Effector memory CD4-positive, alpha-beta T cell (primary cell): Measurements from ENCODE around the gene RMDN2.

ENCODE experiments used
- DNase-seq, 3 donors: peaks; one replicate each; pipeline ENCODE4 v3.0.0-alpha.2; 2020
- H3K27ac ChIP-seq: 2 replicates; pipeline ENCODE4 v1.7.0; 2013; ENCODE audit warnings: mild to moderate bottlenecking, low read length, moderate library complexity; ENCODE audit not compliant: insufficient read depth, poor library complexity, severe bottlenecking
- H3K27me3 ChIP-seq: replicated peaks from 2 replicates; pipeline ENCODE4 v1.7.0; 2013; ENCODE audit warnings: mild to moderate bottlenecking, low read length; ENCODE audit not compliant: insufficient read depth, control insufficient read depth, poor library complexity, severe bottlenecking
- H3K36me3 ChIP-seq: 2 replicates; pipeline ENCODE4 v1.7.0; 2013; ENCODE audit warnings: mild to moderate bottlenecking, low read length, moderate library complexity; ENCODE audit not compliant: control insufficient read depth, insufficient read depth
- H3K4me1 ChIP-seq: 2 replicates; pipeline ENCODE4 v1.7.0; 2013; ENCODE audit warnings: low read length, mild to moderate bottlenecking; ENCODE audit not compliant: control insufficient read depth, insufficient read depth, poor library complexity, severe bottlenecking
- H3K4me3 ChIP-seq: 2 replicates; pipeline ENCODE4 v1.7.0; 2013; ENCODE audit warnings: low read length, low read depth, mild to moderate bottlenecking; ENCODE audit not compliant: insufficient read depth, poor library complexity, severe bottlenecking
- H3K9me3 ChIP-seq: 2 replicates; pipeline ENCODE4 v1.7.0; 2013; ENCODE audit warnings: mild to moderate bottlenecking, low read length, moderate library complexity; ENCODE audit not compliant: control insufficient read depth

RMDN2 gene

DNA sequence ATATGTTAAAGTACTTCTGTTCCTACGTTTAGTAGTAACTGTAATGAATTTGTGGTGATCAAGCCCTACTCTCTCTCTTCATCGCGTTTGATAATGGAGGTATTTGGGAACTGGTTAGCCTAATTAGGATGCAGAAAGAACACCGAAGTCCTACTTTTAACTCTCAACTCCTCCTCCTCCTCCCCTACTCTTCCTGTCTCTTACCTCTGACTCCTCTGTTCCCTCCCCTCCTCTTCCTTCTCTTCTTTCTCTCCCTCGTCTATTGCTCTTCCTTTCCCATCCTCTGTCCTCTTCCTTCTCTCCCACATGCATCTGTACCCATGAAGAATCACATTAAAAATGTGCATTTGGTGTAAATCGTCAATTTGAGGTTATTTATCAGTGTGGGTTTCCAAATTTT is 57.8 kb downstream of the RMDN2 start:
- Histone ChIP-seq H3K9me3 (no peaks in the 10 kb centered on the region), H3K27me3 (no peaks in the 10 kb centered on the region), H3K27ac (no peak overlapping the region), H3K36me3 (no peaks in the 10 kb centered on the region), H3K4me3 (no peak overlapping the region), H3K4me1 (no peaks in the 10 kb centered on the region)
- no peak for DNase-seq

GRCh38 chr2:37983719-37984118 is 58.6 kb downstream of the RMDN2 start:
- Histone ChIP-seq H3K27ac (no peak overlapping the region), H3K4me1 (no peaks in the 10 kb centered on the region), H3K9me3 (no peaks in the 10 kb centered on the region), H3K27me3 (no peaks in the 10 kb centered on the region), H3K36me3 (no peaks in the 10 kb centered on the region), H3K4me3 (no peak overlapping the region)
- DNase-seq, result no peak

- H3K27me3 ChIP-seq, result no peaks in the 10 kb centered on the region
- H3K36me3 ChIP-seq, result no peaks in the 10 kb centered on the region
- H3K4me1 ChIP-seq, result no peaks in the 10 kb centered on the region
- DNase-seq, result no peak
- no peak overlapping the region for H3K27ac ChIP-seq
- H3K4me3 ChIP-seq, result no peak overlapping the region
- H3K9me3 ChIP-seq, result no peaks in the 10 kb centered on the region
Observed at GRCh38 chr2:37984176-37984575, 59.1 kb downstream of the RMDN2 start.

DNA sequence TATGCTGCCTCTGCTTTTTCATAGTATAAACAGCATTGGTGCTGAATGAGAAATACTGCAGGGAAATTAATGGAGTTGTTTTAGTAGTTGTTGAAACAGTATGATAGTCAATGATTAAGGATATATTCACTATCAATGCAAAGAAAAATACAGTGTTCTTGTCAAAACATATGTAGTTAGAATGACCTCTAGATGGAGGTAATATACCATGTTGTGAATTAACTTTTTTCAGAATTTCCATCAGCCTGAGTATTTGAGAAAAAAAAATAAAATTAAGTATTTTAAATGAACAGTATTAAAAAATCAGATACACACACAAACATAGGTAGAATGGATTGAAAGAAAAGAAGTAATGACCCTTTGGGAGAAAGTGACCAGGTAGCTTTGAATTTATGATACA is 59.5 kb downstream of the RMDN2 start:
- DNase-seq, result no peak
- Histone ChIP-seq H3K27ac (no peak overlapping the region), H3K4me1 (no peaks in the 10 kb centered on the region), H3K9me3 (no peaks in the 10 kb centered on the region), H3K27me3 (no peaks in the 10 kb centered on the region), H3K36me3 (no peaks in the 10 kb centered on the region), H3K4me3 (no peak overlapping the region)

GRCh38 chr2:37985333-37985732 is 60.2 kb downstream of the RMDN2 start:
- H3K27me3 ChIP-seq, result no peaks in the 10 kb centered on the region
- H3K9me3 ChIP-seq, result no peaks in the 10 kb centered on the region
- no peak for DNase-seq
- no peak overlapping the region for H3K4me3 ChIP-seq
- no peaks in the 10 kb centered on the region for H3K36me3 ChIP-seq
- H3K27ac ChIP-seq, result no peak overlapping the region
- no peaks in the 10 kb centered on the region for H3K4me1 ChIP-seq

DNA sequence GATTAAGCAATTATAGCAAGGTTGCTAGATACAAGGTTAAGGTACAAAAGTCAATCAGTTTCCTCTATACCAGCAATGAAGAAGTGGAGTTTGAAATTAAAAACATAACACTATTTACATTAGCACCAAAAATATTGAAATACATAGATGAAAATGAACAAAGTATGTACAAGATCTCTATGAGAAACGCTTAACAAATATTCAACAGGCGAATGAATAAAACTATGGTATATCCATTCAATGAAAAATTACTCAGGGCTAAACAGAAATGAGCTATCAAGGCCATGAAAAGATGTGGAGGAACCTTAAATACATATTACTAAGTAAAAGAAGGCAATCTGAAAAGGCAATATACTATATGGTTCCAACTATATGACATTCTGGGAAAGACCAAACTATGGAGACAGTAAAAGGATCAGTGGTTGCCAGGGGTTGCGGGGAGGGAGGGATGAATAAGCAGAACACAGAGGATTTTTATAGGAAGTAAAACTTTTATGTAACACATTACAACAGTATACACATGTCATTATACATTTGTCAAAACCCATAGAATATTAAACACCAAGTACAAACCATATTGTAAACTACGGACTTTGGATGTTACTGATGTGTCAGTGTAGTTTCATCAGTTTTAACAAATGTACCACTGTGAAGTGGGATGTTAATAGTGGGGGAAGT is 62.1 kb downstream of the RMDN2 start:
- no peak for DNase-seq
- Histone ChIP-seq H3K27me3 (no peaks in the 10 kb centered on the region), H3K4me1 (no peaks in the 10 kb centered on the region), H3K36me3 (no peaks in the 10 kb centered on the region), H3K27ac (no peak overlapping the region), H3K9me3 (no peaks in the 10 kb centered on the region), H3K4me3 (no peak overlapping the region)

DNA sequence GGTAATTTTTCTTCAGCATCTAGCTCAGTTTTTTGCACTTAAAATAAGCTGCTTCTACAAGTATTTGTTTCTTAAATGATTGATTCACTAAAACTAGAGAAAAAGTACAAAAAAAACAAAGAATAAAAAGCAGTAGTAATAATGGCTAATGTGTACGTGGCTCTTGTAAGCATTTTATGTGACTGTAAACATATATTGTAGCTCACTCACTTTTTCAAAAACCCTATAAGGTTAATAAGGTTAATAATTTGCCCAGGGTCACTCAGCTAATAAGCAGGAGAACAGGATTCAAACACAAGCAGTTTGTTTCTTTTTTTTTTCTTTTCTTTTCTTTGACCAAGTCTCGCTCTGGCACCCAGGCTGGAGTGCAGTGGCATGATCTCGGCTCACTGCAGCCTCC is 67.5 kb downstream of the RMDN2 start:
- no peaks in the 10 kb centered on the region for H3K9me3 ChIP-seq
- H3K27ac ChIP-seq, result no peak overlapping the region
- H3K36me3 ChIP-seq, result no peaks in the 10 kb centered on the region
- no peak for DNase-seq
- no peaks in the 10 kb centered on the region for H3K27me3 ChIP-seq
- no peak overlapping the region for H3K4me3 ChIP-seq
- H3K4me1 ChIP-seq, result no peaks in the 10 kb centered on the region

GRCh38 chr2:37993143-37993542 is 68.1 kb downstream of the RMDN2 start:
- no peaks in the 10 kb centered on the region for H3K4me1 ChIP-seq
- H3K27ac ChIP-seq, result no peak overlapping the region
- H3K27me3 ChIP-seq, result no peaks in the 10 kb centered on the region
- no peak overlapping the region for H3K4me3 ChIP-seq
- H3K36me3 ChIP-seq, result no peaks in the 10 kb centered on the region
- no peaks in the 10 kb centered on the region for H3K9me3 ChIP-seq
- DNase-seq, result no peak

DNA sequence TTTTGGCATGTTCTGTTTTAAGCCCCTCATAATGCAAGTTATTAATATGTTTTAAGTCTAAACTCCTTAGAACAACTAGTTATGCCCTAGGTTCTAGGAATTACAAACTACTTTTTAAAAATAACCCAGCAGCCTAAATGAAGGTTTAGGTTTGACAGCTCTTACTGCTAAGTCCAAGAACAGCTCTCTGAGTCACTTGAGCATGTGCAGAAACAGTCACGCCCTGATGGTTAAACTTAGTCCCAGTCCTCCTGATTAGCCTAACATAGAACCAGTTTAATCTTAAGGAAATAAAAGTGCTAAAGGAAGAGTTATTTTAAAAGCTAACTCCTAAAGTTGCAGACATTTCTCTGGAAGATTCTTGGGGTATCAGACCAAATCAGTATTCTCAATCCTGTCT is 72.5 kb downstream of the RMDN2 start:
- Histone ChIP-seq H3K9me3 (no peaks in the 10 kb centered on the region), H3K36me3 (no peaks in the 10 kb centered on the region), H3K27ac (no peak overlapping the region), H3K27me3 (no peaks in the 10 kb centered on the region), H3K4me3 (no peak overlapping the region), H3K4me1 (no peaks in the 10 kb centered on the region)
- no peak for DNase-seq

- no peaks in the 10 kb centered on the region for H3K9me3 ChIP-seq
Observed at GRCh38 chr2:38000485-38001222, 75.6 kb downstream of the RMDN2 start.

More at GRCh38 chr2:38000485-38001222, 75.6 kb downstream of the RMDN2 start:
- DNase-seq, result no peak
- no peaks in the 10 kb centered on the region for H3K4me1 ChIP-seq
- no peak overlapping the region for H3K27ac ChIP-seq
- no peaks in the 10 kb centered on the region for H3K36me3 ChIP-seq
- no peak overlapping the region for H3K4me3 ChIP-seq
- no peaks in the 10 kb centered on the region for H3K27me3 ChIP-seq
